Measurements from ENCODE around the gene MAN2C1.

Gene MAN2C1

DNA sequence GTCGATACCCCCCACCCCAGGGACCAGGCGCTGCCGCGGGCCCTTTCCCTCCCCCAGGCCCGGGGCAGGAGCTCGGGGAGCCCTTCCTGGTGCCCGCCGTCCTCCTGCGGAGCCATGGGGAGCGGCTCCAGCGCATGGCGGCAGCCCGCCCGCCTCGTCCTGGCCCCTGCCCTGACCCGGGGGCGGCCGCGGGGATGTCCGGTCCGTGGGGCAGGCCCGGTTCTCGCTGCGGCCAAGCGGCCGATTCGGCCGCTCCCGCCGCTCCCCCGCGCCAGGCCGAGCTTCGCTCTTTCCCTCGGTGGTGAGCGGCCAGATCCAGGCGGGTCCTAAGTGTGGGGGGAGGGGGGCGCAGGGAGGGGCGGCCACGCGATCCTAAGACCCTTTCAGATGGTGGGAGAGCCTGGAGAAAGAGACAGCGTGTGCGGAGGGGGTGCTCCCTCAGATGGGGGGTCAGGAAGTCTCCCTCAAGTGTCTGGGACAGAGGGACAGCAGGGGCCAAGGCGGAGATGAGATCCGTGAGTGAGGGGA is 20.3 kb downstream of the MAN2C1 start (continued):
- TF ChIP-seq, protein P1, sequence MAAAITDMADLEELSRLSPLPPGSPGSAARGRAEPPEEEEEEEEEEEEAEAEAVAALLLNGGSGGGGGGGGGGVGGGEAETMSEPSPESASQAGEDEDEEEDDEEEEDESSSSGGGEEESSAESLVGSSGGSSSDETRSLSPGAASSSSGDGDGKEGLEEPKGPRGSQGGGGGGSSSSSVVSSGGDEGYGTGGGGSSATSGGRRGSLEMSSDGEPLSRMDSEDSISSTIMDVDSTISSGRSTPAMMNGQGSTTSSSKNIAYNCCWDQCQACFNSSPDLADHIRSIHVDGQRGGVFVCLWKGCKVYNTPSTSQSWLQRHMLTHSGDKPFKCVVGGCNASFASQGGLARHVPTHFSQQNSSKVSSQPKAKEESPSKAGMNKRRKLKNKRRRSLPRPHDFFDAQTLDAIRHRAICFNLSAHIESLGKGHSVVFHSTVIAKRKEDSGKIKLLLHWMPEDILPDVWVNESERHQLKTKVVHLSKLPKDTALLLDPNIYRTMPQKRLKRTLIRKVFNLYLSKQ (tag by site-specific recombination; IDR thresholded peaks at IDR 0.05; ENCODE audit: borderline replicate concordance), result 0 out of 2 replicates have a peak, but pooled peaks have one; percentile 9
- TF ChIP-seq ZSCAN30 (tag by site-specific recombination; IDR thresholded peaks at IDR 0.05) (0 out of 2 replicates have a peak, but pooled peaks have one; percentile 28), ZBTB48 (tag by site-specific recombination; IDR thresholded peaks at IDR 0.05) (0 out of 2 replicates have a peak, but pooled peaks have one; percentile 72), PRDM1 (tag by site-specific recombination; IDR thresholded peaks at IDR 0.05) (no peak), ZNF785 (tag by site-specific recombination; IDR thresholded peaks at IDR 0.05) (no peak), GLIS2 (tag by site-specific recombination; IDR thresholded peaks at IDR 0.05) (peak; percentile 68; the same call in 1 of the 2 replicates), KLF8 (tag by site-specific recombination; IDR thresholded peaks at IDR 0.05) (peak; percentile 5; the same call in 1 of the 2 replicates), GLIS1 (tag by site-specific recombination; IDR thresholded peaks at IDR 0.05) (no peak), ZNF184 (tag by site-specific recombination; IDR thresholded peaks at IDR 0.05) (no peak), ZNF24 (tag by site-specific recombination; IDR thresholded peaks at IDR 0.05) (no peak), ZNF394 (tag by site-specific recombination; IDR thresholded peaks at IDR 0.05; ENCODE audit: borderline replicate concordance) (no peak), ZNF311 (tag by site-specific recombination; IDR thresholded peaks at IDR 0.05; ENCODE audit: borderline replicate concordance) (no peak)
- TF ChIP-seq, protein P2, sequence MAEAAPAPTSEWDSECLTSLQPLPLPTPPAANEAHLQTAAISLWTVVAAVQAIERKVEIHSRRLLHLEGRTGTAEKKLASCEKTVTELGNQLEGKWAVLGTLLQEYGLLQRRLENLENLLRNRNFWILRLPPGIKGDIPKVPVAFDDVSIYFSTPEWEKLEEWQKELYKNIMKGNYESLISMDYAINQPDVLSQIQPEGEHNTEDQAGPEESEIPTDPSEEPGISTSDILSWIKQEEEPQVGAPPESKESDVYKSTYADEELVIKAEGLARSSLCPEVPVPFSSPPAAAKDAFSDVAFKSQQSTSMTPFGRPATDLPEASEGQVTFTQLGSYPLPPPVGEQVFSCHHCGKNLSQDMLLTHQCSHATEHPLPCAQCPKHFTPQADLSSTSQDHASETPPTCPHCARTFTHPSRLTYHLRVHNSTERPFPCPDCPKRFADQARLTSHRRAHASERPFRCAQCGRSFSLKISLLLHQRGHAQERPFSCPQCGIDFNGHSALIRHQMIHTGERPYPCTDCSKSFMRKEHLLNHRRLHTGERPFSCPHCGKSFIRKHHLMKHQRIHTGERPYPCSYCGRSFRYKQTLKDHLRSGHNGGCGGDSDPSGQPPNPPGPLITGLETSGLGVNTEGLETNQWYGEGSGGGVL (tag by site-specific recombination; IDR thresholded peaks at IDR 0.05), result peak; percentile 52
- TF ChIP-seq, protein P3, sequence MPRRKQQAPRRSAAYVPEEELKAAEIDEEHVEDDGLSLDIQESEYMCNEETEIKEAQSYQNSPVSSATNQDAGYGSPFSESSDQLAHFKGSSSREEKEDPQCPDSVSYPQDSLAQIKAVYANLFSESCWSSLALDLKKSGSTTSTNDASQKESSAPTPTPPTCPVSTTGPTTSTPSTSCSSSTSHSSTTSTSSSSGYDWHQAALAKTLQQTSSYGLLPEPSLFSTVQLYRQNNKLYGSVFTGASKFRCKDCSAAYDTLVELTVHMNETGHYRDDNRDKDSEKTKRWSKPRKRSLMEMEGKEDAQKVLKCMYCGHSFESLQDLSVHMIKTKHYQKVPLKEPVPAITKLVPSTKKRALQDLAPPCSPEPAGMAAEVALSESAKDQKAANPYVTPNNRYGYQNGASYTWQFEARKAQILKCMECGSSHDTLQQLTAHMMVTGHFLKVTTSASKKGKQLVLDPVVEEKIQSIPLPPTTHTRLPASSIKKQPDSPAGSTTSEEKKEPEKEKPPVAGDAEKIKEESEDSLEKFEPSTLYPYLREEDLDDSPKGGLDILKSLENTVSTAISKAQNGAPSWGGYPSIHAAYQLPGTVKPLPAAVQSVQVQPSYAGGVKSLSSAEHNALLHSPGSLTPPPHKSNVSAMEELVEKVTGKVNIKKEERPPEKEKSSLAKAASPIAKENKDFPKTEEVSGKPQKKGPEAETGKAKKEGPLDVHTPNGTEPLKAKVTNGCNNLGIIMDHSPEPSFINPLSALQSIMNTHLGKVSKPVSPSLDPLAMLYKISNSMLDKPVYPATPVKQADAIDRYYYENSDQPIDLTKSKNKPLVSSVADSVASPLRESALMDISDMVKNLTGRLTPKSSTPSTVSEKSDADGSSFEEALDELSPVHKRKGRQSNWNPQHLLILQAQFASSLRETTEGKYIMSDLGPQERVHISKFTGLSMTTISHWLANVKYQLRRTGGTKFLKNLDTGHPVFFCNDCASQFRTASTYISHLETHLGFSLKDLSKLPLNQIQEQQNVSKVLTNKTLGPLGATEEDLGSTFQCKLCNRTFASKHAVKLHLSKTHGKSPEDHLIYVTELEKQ (tag by site-specific recombination; IDR thresholded peaks at IDR 0.05; ENCODE audit: borderline replicate concordance), result no peak
- TF ChIP-seq, protein P4, sequence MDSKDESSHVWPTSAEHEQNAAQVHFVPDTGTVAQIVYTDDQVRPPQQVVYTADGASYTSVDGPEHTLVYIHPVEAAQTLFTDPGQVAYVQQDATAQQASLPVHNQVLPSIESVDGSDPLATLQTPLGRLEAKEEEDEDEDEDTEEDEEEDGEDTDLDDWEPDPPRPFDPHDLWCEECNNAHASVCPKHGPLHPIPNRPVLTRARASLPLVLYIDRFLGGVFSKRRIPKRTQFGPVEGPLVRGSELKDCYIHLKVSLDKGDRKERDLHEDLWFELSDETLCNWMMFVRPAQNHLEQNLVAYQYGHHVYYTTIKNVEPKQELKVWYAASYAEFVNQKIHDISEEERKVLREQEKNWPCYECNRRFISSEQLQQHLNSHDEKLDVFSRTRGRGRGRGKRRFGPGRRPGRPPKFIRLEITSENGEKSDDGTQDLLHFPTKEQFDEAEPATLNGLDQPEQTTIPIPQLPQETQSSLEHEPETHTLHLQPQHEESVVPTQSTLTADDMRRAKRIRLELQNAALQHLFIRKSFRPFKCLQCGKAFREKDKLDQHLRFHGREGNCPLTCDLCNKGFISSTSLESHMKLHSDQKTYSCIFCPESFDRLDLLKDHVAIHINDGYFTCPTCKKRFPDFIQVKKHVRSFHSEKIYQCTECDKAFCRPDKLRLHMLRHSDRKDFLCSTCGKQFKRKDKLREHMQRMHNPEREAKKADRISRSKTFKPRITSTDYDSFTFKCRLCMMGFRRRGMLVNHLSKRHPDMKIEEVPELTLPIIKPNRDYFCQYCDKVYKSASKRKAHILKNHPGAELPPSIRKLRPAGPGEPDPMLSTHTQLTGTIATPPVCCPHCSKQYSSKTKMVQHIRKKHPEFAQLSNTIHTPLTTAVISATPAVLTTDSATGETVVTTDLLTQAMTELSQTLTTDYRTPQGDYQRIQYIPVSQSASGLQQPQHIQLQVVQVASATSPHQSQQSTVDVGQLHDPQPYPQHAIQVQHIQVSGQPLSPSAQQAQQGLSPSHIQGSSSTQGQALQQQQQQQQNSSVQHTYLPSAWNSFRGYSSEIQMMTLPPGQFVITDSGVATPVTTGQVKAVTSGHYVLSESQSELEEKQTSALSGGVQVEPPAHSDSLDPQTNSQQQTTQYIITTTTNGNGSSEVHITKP (tag by site-specific recombination; IDR thresholded peaks at IDR 0.05), result peak; percentile 62
- TF ChIP-seq, protein P5, sequence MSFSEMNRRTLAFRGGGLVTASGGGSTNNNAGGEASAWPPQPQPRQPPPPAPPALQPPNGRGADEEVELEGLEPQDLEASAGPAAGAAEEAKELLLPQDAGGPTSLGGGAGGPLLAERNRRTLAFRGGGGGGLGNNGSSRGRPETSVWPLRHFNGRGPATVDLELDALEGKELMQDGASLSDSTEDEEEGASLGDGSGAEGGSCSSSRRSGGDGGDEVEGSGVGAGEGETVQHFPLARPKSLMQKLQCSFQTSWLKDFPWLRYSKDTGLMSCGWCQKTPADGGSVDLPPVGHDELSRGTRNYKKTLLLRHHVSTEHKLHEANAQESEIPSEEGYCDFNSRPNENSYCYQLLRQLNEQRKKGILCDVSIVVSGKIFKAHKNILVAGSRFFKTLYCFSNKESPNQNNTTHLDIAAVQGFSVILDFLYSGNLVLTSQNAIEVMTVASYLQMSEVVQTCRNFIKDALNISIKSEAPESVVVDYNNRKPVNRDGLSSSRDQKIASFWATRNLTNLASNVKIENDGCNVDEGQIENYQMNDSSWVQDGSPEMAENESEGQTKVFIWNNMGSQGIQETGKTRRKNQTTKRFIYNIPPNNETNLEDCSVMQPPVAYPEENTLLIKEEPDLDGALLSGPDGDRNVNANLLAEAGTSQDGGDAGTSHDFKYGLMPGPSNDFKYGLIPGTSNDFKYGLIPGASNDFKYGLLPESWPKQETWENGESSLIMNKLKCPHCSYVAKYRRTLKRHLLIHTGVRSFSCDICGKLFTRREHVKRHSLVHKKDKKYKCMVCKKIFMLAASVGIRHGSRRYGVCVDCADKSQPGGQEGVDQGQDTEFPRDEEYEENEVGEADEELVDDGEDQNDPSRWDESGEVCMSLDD (tag by site-specific recombination; IDR thresholded peaks at IDR 0.05), result peak; percentile 70
- TF ChIP-seq, protein P6, sequence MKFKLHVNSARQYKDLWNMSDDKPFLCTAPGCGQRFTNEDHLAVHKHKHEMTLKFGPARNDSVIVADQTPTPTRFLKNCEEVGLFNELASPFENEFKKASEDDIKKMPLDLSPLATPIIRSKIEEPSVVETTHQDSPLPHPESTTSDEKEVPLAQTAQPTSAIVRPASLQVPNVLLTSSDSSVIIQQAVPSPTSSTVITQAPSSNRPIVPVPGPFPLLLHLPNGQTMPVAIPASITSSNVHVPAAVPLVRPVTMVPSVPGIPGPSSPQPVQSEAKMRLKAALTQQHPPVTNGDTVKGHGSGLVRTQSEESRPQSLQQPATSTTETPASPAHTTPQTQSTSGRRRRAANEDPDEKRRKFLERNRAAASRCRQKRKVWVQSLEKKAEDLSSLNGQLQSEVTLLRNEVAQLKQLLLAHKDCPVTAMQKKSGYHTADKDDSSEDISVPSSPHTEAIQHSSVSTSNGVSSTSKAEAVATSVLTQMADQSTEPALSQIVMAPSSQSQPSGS (tag by site-specific recombination; IDR thresholded peaks at IDR 0.05; ENCODE audit: low read depth), result no peak
- TF ChIP-seq, protein P7, sequence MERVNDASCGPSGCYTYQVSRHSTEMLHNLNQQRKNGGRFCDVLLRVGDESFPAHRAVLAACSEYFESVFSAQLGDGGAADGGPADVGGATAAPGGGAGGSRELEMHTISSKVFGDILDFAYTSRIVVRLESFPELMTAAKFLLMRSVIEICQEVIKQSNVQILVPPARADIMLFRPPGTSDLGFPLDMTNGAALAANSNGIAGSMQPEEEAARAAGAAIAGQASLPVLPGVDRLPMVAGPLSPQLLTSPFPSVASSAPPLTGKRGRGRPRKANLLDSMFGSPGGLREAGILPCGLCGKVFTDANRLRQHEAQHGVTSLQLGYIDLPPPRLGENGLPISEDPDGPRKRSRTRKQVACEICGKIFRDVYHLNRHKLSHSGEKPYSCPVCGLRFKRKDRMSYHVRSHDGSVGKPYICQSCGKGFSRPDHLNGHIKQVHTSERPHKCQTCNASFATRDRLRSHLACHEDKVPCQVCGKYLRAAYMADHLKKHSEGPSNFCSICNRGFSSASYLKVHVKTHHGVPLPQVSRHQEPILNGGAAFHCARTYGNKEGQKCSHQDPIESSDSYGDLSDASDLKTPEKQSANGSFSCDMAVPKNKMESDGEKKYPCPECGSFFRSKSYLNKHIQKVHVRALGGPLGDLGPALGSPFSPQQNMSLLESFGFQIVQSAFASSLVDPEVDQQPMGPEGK (tag by site-specific recombination; IDR thresholded peaks at IDR 0.05), result peak; percentile 91
- TF ChIP-seq, protein P8, sequence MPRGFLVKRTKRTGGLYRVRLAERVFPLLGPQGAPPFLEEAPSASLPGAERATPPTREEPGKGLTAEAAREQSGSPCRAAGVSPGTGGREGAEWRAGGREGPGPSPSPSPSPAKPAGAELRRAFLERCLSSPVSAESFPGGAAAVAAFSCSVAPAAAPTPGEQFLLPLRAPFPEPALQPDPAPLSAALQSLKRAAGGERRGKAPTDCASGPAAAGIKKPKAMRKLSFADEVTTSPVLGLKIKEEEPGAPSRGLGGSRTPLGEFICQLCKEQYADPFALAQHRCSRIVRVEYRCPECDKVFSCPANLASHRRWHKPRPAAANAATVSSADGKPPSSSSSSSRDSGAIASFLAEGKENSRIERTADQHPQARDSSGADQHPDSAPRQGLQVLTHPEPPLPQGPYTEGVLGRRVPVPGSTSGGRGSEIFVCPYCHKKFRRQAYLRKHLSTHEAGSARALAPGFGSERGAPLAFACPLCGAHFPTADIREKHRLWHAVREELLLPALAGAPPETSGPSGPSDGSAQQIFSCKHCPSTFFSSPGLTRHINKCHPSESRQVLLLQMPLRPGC (tag by site-specific recombination; IDR thresholded peaks at IDR 0.05), result no peak
